Caco-2 (cell line): ENCODE results near the gene KLHL22. TPM values are rescaled to one million over a fixed set of nuclear protein-coding genes. Genes with fewer than 3 reads are reported as not detected.

Source experiments
- BruUV-seq: library from RNA; stranded (reverse); fragments of 400-500 nt; replicated peaks from 2 replicates; lab custom pipeline; 2021; lab: Mats Ljungman, UMichigan
- CTCF ChIA-PET: fragments of 300-600 bp; sonication (Branson Sonifier 250); formaldehyde crosslinking; loops from one replicate; lab custom pipeline; 2022; ENCODE audit warnings: antibody characterized with exemption; lab: Charles Lee
- POLR2A ChIA-PET: fragments of 300-600 bp; sonication (Branson Sonifier 250); formaldehyde crosslinking; loops from one replicate; lab custom pipeline; 2022; ENCODE audit warnings: antibody characterized with exemption; lab: Charles Lee
- DNase-seq, 2 experiments: peaks; one replicate each; pipeline versions ENCODE4 v3.0.0 to v3.0.0-alpha.2; 2020 to 2022
- H3K27me3 ChIP-seq: replicated peaks from 2 replicates; pipeline ENCODE4 v1.6.0; 2011; ENCODE audit warnings: low read length; ENCODE audit not compliant: control insufficient read depth, insufficient read depth
- H3K36me3 ChIP-seq: 2 replicates; pipeline ENCODE4 v1.5.1; 2011; ENCODE audit warnings: low read length; ENCODE audit not compliant: control insufficient read depth, insufficient read depth
- H3K4me1 ChIP-seq: fragments of 250-450 bp; sonication (Bioruptor Pico); 2 replicates; pipeline ENCODE4 v1.5.1; 2020; ENCODE audit warnings: mild to moderate bottlenecking
- H3K4me3 ChIP-seq: 2 replicates; pipeline ENCODE4 v1.5.1; 2011; ENCODE audit warnings: low read depth, mild to moderate bottlenecking, control low read depth, low read length
- H3K9me3 ChIP-seq: fragments of 250-450 bp; sonication (Bioruptor Pico); 2 replicates; pipeline ENCODE4 v1.5.1; 2020; ENCODE audit warnings: mild to moderate bottlenecking, moderate library complexity
- H3K27ac Mint-ChIP-seq: one replicate; pipeline ENCODE4 v1.8.0; 2022; ENCODE audit warnings: mixed read lengths; ENCODE audit not compliant: unreplicated experiment
- H3K27me3 Mint-ChIP-seq: one replicate; pipeline ENCODE4 v1.8.0; 2022; ENCODE audit warnings: mixed read lengths; ENCODE audit not compliant: insufficient read depth, unreplicated experiment
- H3K36me3 Mint-ChIP-seq: one replicate; pipeline ENCODE4 v1.8.0; 2022; ENCODE audit warnings: mild to moderate bottlenecking, mixed read lengths; ENCODE audit not compliant: insufficient read depth, unreplicated experiment
- H3K4me1 Mint-ChIP-seq: one replicate; pipeline ENCODE4 v1.8.0; 2022; ENCODE audit warnings: low read depth, mixed read lengths; ENCODE audit not compliant: unreplicated experiment
- H3K4me3 Mint-ChIP-seq: one replicate; pipeline ENCODE4 v1.8.0; 2022; ENCODE audit warnings: mild to moderate bottlenecking, moderate library complexity, mixed read lengths; ENCODE audit not compliant: unreplicated experiment
- H3K9me3 Mint-ChIP-seq: one replicate; pipeline ENCODE4 v1.8.0; 2022; ENCODE audit warnings: mixed read lengths; ENCODE audit not compliant: unreplicated experiment
- intact Hi-C: fragments of 100-400 bp; cut with micrococcal nuclease; formaldehyde crosslinking; loops from one replicate; pipeline ENCODE4 v1.10.0; 2022; ENCODE audit not compliant: unreplicated experiment
- total RNA-seq: library from RNA; stranded (reverse); gene quantifications from 2 replicates; pipeline ENCODE4 v1.2.3, GENCODE V29; 2022
- TF ChIP-seq, protein P1 (sequence below), 2 experiments: fragments of 200-600 bp in 1 of 2; IDR thresholded peaks; 1 replicate in 1 of 2; 2 replicates in 1 of 2; pipeline versions ENCODE4 v1.5.1 to v1.8.0; 2011 to 2022; ENCODE audit warnings: antibody characterized with exemption in 1 of 2, control low read depth in 1 of 2, inconsistent platforms in 1 of 2, low read depth in 1 of 2, low read length in 1 of 2, mild to moderate bottlenecking in 1 of 2, moderate library complexity in 1 of 2; ENCODE audit not compliant: insufficient read depth in 1 of 2, severe bottlenecking in 1 of 2, unreplicated experiment in 1 of 2

KLHL22 gene
- total RNA-seq, 1 experiment from 2014 or later: 24.4 TPM

DNA sequence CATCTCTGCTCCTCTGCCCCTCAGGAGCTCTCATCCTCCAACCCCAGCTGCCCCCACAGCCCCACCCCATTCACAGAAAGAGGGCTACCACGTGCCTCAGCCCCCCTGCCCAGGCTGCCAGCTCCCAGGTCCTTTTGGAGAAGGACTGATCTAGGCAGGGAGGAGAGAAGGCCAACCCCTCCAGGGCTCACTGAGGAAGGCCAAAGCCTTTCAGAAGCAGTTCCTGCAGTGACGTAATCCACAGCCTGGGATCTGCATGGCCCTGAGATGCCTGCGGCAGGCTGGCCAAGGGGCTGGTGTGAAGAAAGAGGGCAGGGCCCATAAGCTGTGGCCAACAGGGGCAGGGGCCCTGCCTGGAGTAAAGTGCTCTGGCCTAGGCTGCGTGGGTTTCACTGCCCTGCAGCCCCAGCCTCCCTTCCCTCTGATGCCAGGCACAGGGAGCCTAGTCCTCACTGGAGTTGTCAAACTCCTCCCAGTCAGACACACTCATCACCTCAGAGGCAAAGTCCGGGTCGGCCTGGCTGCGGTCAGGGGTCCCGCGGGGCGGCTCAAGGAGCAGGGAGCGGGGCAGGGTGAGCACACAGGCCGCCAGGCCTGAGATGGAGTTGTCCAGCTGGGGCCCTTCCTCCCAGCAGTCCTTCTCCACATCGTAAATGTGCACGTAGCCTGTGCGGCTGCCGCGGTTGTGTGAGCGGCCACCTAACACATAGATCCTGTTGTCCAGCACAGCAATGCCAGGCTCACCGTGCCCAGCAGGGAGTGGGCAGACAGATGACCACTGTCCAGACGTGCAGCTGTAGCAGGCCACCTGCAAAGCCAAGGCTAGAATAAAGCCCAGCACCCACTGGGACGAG is 53.7 kb downstream of the KLHL22 start:
- TF ChIP-seq, protein P1, sequence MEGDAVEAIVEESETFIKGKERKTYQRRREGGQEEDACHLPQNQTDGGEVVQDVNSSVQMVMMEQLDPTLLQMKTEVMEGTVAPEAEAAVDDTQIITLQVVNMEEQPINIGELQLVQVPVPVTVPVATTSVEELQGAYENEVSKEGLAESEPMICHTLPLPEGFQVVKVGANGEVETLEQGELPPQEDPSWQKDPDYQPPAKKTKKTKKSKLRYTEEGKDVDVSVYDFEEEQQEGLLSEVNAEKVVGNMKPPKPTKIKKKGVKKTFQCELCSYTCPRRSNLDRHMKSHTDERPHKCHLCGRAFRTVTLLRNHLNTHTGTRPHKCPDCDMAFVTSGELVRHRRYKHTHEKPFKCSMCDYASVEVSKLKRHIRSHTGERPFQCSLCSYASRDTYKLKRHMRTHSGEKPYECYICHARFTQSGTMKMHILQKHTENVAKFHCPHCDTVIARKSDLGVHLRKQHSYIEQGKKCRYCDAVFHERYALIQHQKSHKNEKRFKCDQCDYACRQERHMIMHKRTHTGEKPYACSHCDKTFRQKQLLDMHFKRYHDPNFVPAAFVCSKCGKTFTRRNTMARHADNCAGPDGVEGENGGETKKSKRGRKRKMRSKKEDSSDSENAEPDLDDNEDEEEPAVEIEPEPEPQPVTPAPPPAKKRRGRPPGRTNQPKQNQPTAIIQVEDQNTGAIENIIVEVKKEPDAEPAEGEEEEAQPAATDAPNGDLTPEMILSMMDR (IDR thresholded peaks at IDR 0.05; ENCODE audit: insufficient read depth in 1 of 2, low read depth in 1 of 2, low read length in 1 of 2, severe bottlenecking in 1 of 2, unreplicated experiment in 1 of 2): no peak
- Histone ChIP-seq H3K4me3 (no peak overlapping the region), H3K36me3 (peaks cover 2% of the 10 kb centered on the region; the same call in 1 of the 2 replicates), H3K9me3 (no peaks in the 10 kb centered on the region), H3K27me3 (no peaks in the 10 kb centered on the region), H3K4me1 (peaks cover 2% of the 10 kb centered on the region; the same call in 1 of the 2 replicates)
- intact Hi-C loops: no loop called here
- H3K4me1 Mint-ChIP-seq: peaks cover 4% of the 10 kb centered on the region
- no peaks in the 10 kb centered on the region for H3K9me3 Mint-ChIP-seq
- peaks cover 10% of the 10 kb centered on the region for H3K36me3 Mint-ChIP-seq
- CTCF ChIA-PET: interaction anchor here (1.5 kb wide), 1 partner anchor 14 kb away, joined by 10 read pairs; no protein-coding TSS in a partner anchor
- no peak for DNase-seq
- no TSS peak for BruUV-seq
- no peak overlapping the region for H3K27ac Mint-ChIP-seq
- POLR2A ChIA-PET: no interaction called here
- peaks cover 3% of the 10 kb centered on the region for H3K27me3 Mint-ChIP-seq
- H3K4me3 Mint-ChIP-seq: no peak overlapping the region

DNA sequence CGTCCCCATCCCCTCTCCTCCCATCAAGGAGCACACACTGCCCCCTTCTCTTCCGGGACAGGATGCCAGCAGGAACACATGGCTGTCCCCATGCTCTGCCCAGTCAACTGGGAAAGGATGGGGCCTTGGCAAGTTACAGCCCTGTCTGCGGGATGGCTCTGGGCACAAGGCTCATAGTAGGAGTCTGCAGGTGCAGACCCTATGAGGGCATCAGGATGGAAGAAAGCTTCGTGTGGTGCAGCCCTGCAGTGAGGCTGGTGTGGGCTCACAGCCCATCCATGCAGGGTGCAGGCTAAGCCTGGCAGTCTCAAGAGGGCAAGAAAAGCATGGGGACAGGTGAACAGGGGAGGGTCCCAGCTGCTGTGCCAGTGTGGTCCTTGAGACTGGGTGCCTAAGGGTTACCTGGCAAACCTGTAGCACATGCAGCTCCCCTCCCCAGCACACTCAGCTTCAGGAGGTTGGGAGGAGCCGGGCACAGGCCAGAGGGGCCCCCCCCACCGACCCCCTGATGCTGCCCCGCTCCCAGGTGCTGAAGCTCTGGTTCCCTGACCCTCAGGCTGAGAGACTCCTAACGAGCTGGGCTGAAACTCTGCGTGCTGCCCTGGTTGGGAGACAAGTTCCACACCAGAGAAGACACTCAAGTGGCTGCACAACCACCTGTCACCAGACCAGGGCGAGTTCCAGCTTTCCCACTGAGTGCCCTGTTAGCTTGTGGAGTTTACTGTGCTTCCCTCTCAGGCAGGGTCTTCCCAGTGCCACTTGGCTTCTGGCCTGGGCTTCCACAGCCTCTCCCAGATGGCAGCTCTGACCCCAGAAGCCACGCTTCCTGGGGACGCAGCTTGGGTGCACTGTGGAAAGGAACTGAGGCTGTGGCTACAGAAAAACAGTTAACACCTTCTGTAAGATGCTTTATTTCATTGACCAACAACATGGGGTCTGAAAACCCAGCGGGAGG is 54.7 kb downstream of the KLHL22 start:
- Mint-ChIP-seq H3K27me3 (peaks cover 4% of the 10 kb centered on the region), H3K4me1 (peaks cover 6% of the 10 kb centered on the region), H3K27ac (no peak overlapping the region), H3K4me3 (no peak overlapping the region), H3K36me3 (peaks cover 10% of the 10 kb centered on the region), H3K9me3 (no peaks in the 10 kb centered on the region)
- CTCF ChIA-PET: interaction anchor here (1.0 to 1.5 kb wide), 2 partner anchors 15 to 23 kb away, joined by 6 to 10 read pairs; no protein-coding TSS in a partner anchor
- no peak for DNase-seq
- BruUV-seq: no TSS peak
- H3K4me1 ChIP-seq: peaks cover 6% of the 10 kb centered on the region; the same call in 1 of the 2 replicates
- peaks cover 2% of the 10 kb centered on the region; the same call in 1 of the 2 replicates for H3K36me3 ChIP-seq
- TF ChIP-seq, protein P1 (IDR thresholded peaks at IDR 0.05; ENCODE audit: insufficient read depth in 1 of 2, low read depth in 1 of 2, low read length in 1 of 2, severe bottlenecking in 1 of 2, unreplicated experiment in 1 of 2): no peak
- POLR2A ChIA-PET: no interaction called here
- no peaks in the 10 kb centered on the region for H3K9me3 ChIP-seq
- no peaks in the 10 kb centered on the region for H3K27me3 ChIP-seq
- intact Hi-C loops: no loop called here
- H3K4me3 ChIP-seq: no peak overlapping the region
